Neural cell (in vitro differentiated cells): ENCODE data around the gene KISS1R. TPM values are rescaled to one million over a fixed set of nuclear protein-coding genes. Genes with fewer than 3 reads are reported as not detected.

Experiments
- H2AFZ ChIP-seq: fragments of 200-600, 300-800 bp; sonication (generic), shearing (Covaris generic); 2 replicates; pipeline ENCODE4 v1.6.0; 2014; ENCODE audit warnings: low read depth, mild to moderate bottlenecking, antibody characterized with exemption, low read length, moderate library complexity
- H3F3A ChIP-seq: fragments of 200-600 bp; shearing (Covaris generic); 2 replicates; pipeline ENCODE4 v1.6.1; 2016; ENCODE audit warnings: mild to moderate bottlenecking, moderate library complexity, mixed read lengths, antibody characterized with exemption, low read length; ENCODE audit not compliant: insufficient read depth, poor library complexity, severe bottlenecking
- H3K27ac ChIP-seq: fragments of 200-600, 300-800 bp; sonication (generic), shearing (Covaris generic); 2 replicates; pipeline ENCODE4 v1.5.1; 2014; ENCODE audit warnings: mild to moderate bottlenecking, low read length, moderate library complexity
- H3K27me3 ChIP-seq: fragments of 300-800, 200-600 bp; sonication (generic), shearing (Covaris generic); 2 replicates; pipeline ENCODE4 v1.6.0; 2014; ENCODE audit warnings: mild to moderate bottlenecking, low read depth, low read length, moderate library complexity; ENCODE audit not compliant: insufficient read depth
- H3K36me3 ChIP-seq: fragments of 300-800, 200-600 bp; sonication (generic), shearing (Covaris generic); 2 replicates; pipeline ENCODE4 v1.5.1; 2014; ENCODE audit warnings: mild to moderate bottlenecking, antibody characterized with exemption, low read length, moderate library complexity; ENCODE audit not compliant: insufficient read depth
- H3K4me2 ChIP-seq: fragments of 300-800, 200-600 bp; sonication (generic), shearing (Covaris generic); 2 replicates; pipeline ENCODE4 v1.6.0; 2014; ENCODE audit warnings: mild to moderate bottlenecking, low read length
- H3K4me3 ChIP-seq: fragments of 300-800, 200-600 bp; sonication (generic), shearing (Covaris generic); 2 replicates; pipeline ENCODE4 v1.5.1; 2014; ENCODE audit warnings: mild to moderate bottlenecking, low read length, moderate library complexity
- H3K79me2 ChIP-seq: fragments of 200-600 bp; shearing (Covaris generic); replicated peaks from 2 replicates; pipeline ENCODE4 v1.6.0; 2014; ENCODE audit warnings: mild to moderate bottlenecking, low read length, moderate library complexity; ENCODE audit not compliant: insufficient read depth
- H3K9ac ChIP-seq: fragments of 300-800, 200-600 bp; sonication (generic), shearing (Covaris generic); 2 replicates; pipeline ENCODE4 v1.6.1; 2016; ENCODE audit warnings: mild to moderate bottlenecking, low read length, mixed read lengths
- H3K9me2 ChIP-seq: fragments of 200-600 bp; shearing (Covaris generic); 2 replicates; pipeline ENCODE4 v1.6.1; 2016; ENCODE audit warnings: mild to moderate bottlenecking, low read length, mixed read lengths; ENCODE audit not compliant: insufficient read depth
- H3K9me3 ChIP-seq: fragments of 200-600, 300-800 bp; sonication (generic), shearing (Covaris generic); 2 replicates; pipeline ENCODE4 v1.6.1; 2016; ENCODE audit warnings: mild to moderate bottlenecking, mixed run types, low read length, moderate library complexity, mixed read lengths
- H4K20me1 ChIP-seq: fragments of 200-600 bp; shearing (Covaris generic); 2 replicates; pipeline ENCODE4 v1.6.1; 2016; ENCODE audit warnings: mild to moderate bottlenecking, mixed run types; ENCODE audit not compliant: insufficient read depth
- EP300 ChIP-seq: fragments of 450-650 bp; conservative IDR thresholded peaks from 2 replicates; pipeline ENCODE4 v1.6.1; 2014; ENCODE audit warnings: antibody characterized with exemption, mild to moderate bottlenecking, moderate library complexity; ENCODE audit not compliant: poor library complexity, severe bottlenecking
- EZH2 ChIP-seq: fragments of 200-600, 300-800 bp; shearing (Covaris generic), sonication (generic); IDR thresholded peaks from 2 replicates; pipeline ENCODE4 v1.6.1; 2014; ENCODE audit warnings: antibody characterized with exemption, low read length, borderline replicate concordance, mild to moderate bottlenecking; ENCODE audit not compliant: insufficient read depth, poor library complexity, severe bottlenecking
- POLR2AphosphoS5 ChIP-seq: IDR thresholded peaks from 2 replicates; pipeline ENCODE4 v1.6.1; 2012
- RAD21 ChIP-seq: fragments of 450-650 bp; conservative IDR thresholded peaks from 2 replicates; pipeline ENCODE4 v1.6.1; 2014; ENCODE audit warnings: antibody characterized with exemption, mild to moderate bottlenecking, moderate library complexity
- REST ChIP-seq: IDR thresholded peaks from 2 replicates; pipeline ENCODE4 v1.6.1; 2012; ENCODE audit warnings: borderline replicate concordance
- SMC3 ChIP-seq: fragments of 450-650 bp; conservative IDR thresholded peaks from 2 replicates; pipeline ENCODE4 v1.6.1; 2014; ENCODE audit warnings: antibody characterized with exemption, mild to moderate bottlenecking, moderate library complexity; ENCODE audit not compliant: poor library complexity
- TAF1 ChIP-seq: IDR thresholded peaks from 2 replicates; pipeline ENCODE4 v1.6.1; 2012; ENCODE audit warnings: low read depth
- polyA plus RNA-seq: library from polyadenylated mRNA; depleted of rRNA; stranded (reverse); fragments of >200 nt; gene quantifications from 2 replicates; pipeline ENCODE4 v1.2.3, GENCODE V29; 2014
- TF ChIP-seq, protein P1 (sequence below): fragments of 450-650 bp; IDR thresholded peaks from 2 replicates; pipeline ENCODE4 v1.5.1; 2014; ENCODE audit warnings: antibody characterized with exemption, mild to moderate bottlenecking, moderate library complexity; ENCODE audit not compliant: poor library complexity, severe bottlenecking

Gene KISS1R
- polyA plus RNA-seq, 1 donor from 2014 or later: 5.4 TPM

GRCh38 chr19:918481-919198, 1.5 kb downstream of the KISS1R start:
- Histone ChIP-seq H3K27me3 (peaks cover 49% of the 10 kb centered on the region), H2AFZ (no peak overlapping the region)

DNA sequence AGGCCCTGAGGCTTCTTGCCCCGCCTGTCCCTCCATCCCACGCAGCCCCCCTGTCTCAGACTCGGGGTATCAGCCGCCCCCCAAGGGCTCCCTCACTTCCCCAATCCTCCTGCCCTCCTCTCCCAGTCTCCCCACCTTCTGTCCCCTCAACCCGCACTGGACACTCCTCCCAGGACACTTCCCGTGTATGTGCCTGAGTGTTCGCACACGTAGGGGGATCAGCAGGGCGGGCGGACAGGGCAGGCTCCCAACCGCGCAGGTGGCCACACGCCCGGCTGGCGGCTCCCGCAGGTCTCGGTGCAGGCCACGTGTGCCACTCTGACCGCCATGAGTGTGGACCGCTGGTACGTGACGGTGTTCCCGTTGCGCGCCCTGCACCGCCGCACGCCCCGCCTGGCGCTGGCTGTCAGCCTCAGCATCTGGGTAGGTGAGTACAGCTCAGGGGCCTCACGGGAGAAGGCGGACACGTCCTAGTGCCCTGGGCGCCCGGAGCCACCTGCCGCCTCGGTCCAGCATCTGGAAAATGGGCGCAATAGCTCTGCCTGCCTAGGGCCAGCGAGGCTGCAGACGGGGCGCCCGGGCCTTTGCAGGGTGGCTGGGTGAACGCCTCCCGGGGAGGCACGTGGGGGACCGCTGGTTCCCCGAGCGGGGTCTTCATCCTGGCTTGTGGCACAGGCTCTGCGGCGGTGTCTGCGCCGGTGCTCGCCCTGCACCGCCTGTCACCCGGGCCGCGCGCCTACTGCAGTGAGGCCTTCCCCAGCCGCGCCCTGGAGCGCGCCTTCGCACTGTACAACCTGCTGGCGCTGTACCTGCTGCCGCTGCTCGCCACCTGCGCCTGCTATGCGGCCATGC, 2.3 kb downstream of the KISS1R start:
- peak overlapping the region; percentile 61 for H3K4me3 ChIP-seq
- H3K27ac ChIP-seq: no peak overlapping the region
- no peak overlapping the region for H2AFZ ChIP-seq
- H3K9ac ChIP-seq: peak overlapping the region; percentile 9
- no peaks in the 10 kb centered on the region for H3K9me2 ChIP-seq
- H3K4me2 ChIP-seq: no peak overlapping the region
- no peaks in the 10 kb centered on the region for H3K79me2 ChIP-seq
- H3F3A ChIP-seq: no peaks in the 10 kb centered on the region
- no peaks in the 10 kb centered on the region for H4K20me1 ChIP-seq
- H3K9me3 ChIP-seq: no peaks in the 10 kb centered on the region
- no peaks in the 10 kb centered on the region for H3K36me3 ChIP-seq
- H3K27me3 ChIP-seq: peaks cover 49% of the 10 kb centered on the region
- TF ChIP-seq POLR2AphosphoS5 (peak; percentile 21), SMC3 (no peak), EZH2 (peak; percentile 88)

More at GRCh38 chr19:918481-919198, 1.5 kb downstream of the KISS1R start:
- no peaks in the 10 kb centered on the region for H3F3A ChIP-seq
- no peak overlapping the region for H3K4me2 ChIP-seq
- H3K9me3 ChIP-seq: no peaks in the 10 kb centered on the region
- TF ChIP-seq SMC3 (no peak), POLR2AphosphoS5 (no peak), REST (no peak), RAD21 (no peak), TAF1 (no peak), EZH2 (no peak), EP300 (no peak)
- TF ChIP-seq, protein P1, sequence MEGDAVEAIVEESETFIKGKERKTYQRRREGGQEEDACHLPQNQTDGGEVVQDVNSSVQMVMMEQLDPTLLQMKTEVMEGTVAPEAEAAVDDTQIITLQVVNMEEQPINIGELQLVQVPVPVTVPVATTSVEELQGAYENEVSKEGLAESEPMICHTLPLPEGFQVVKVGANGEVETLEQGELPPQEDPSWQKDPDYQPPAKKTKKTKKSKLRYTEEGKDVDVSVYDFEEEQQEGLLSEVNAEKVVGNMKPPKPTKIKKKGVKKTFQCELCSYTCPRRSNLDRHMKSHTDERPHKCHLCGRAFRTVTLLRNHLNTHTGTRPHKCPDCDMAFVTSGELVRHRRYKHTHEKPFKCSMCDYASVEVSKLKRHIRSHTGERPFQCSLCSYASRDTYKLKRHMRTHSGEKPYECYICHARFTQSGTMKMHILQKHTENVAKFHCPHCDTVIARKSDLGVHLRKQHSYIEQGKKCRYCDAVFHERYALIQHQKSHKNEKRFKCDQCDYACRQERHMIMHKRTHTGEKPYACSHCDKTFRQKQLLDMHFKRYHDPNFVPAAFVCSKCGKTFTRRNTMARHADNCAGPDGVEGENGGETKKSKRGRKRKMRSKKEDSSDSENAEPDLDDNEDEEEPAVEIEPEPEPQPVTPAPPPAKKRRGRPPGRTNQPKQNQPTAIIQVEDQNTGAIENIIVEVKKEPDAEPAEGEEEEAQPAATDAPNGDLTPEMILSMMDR: no peak
- H3K9ac ChIP-seq: no peak overlapping the region
- H3K79me2 ChIP-seq: peaks cover 2% of the 10 kb centered on the region
- no peaks in the 10 kb centered on the region for H4K20me1 ChIP-seq
- H3K36me3 ChIP-seq: no peaks in the 10 kb centered on the region
- no peaks in the 10 kb centered on the region for H3K9me2 ChIP-seq
- H3K4me3 ChIP-seq: peak overlapping the region; percentile 61
- no peak overlapping the region for H3K27ac ChIP-seq
